Muscle of arm (tissue), 12 donors: ENCODE measurements around the gene PNPLA2. TPM values are rescaled to one million over a fixed set of nuclear protein-coding genes. Genes with fewer than 3 reads are reported as not detected.

Source experiments
- DNase-seq: peaks from one replicate; pipeline ENCODE4 v3.0.0-alpha.2; 2013
- polyA plus RNA-seq, 12 donors: library from polyadenylated mRNA; unstranded; fragments of 120-200 nt; gene quantifications; one replicate each; pipeline ENCODE4 v1.2.1, GENCODE V29; 2013; ENCODE audit not compliant: insufficient read length in 12 of 12

PNPLA2 gene
- polyA plus RNA-seq, 12 donors: 19.5 to 40.3 (median 23.8) TPM; not detected in 1

GRCh38 chr11:796565-797295, 22.0 kb upstream of the PNPLA2 start:
- no peak for DNase-seq

GRCh38 chr11:797296-798092, 21.2 kb upstream of the PNPLA2 start:
- peak; percentile 84 for DNase-seq

GRCh38 chr11:798093-798713, 20.5 kb upstream of the PNPLA2 start, which contains the start of gene SLC25A22:
SLC25A22 (minus strand) TSS chr11:798281; CDS start chr11:795006, 3,275 bp downstream.
- peak; percentile 80 for DNase-seq

DNA sequence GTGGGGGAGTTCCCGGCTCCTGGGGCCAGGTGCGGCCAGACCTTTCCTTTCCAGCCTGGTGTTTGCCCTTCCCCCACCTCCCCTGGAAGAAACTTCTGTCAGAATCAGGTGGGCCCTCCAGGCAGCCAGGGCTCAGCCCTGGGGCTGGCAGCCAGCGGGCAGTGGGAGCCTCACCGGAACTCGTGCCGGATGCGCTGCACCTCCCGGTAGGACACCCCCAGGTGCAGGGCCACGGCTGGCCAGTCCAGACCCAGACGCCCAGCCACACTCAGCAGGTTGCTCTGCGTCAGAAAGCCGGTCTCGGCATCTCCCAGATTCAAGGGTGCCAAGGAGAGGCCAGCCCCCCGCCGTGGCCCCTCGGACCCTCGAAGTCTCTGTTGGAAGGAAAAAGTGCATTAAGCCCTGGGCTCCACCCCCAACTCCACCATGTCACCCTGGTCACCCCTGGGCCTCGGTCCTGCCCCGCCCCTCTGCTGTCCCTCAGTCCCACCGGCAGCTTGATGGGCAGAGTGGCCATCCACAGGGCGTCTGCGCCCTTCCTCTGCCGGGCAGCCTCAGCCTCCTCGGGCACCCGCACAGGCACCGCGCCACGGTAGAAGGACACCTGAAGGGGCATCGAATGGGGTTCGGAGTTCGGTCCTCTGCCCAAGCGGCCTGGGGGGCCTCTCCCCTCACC, 18.9 kb upstream of the PNPLA2 start:
- no peak for DNase-seq

DNA sequence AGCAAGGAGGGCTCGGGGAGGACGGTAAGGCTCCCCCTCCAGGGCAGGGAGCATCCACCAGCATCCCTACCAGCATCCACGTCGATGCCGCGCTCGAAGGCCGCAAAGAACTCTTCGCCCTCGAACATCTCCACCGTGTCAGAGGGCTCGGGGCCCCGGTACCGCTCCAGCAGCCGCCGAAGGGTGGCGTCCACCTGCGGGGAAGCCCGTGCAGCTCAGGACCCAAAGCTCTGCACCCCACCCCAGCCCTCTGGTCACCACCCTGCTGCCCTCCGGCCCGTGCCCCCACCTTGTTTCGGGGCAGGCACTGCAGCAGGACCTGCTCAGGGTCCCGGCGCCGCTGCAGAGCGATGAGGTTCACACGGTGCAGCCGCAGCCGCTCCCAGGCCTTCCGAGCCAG, 18.2 kb upstream of the PNPLA2 start:
- DNase-seq: no peak

DNA sequence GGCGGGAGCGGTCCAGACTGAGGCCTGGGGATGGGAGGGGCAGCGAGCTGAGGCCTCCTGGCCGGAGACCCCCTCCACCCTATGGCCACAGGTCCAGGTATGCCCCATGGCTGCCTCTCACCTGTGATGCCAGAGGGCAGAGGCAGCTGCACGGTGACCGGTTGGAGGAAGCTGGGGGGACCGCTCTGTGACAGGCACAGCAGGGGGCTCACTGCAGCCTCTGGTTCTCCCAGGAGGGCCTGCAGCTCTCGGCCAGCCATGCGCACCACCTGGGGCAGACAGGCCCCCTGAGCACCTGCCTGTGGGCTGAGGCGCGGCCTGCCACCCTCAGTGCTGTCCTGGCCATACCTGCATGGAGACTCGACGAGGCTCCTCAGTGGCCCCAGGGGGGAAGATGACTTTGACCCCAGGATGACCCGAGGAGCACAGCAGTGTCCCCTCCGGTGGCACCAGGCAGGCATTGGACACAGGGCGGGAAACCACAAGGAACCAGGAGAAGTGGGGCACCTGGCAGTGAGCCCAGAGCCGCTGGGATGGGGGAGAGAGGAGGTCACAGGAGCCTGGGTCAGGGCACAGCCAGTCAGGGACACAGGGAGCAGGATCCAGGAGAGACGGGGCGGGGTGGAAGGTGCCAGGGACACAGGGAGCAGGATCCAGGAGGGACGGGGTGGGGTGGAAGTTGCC, 17.5 kb upstream of the PNPLA2 start:
- no peak for DNase-seq

GRCh38 chr11:802018-802617, 16.6 kb upstream of the PNPLA2 start:
- no peak for DNase-seq

DNA sequence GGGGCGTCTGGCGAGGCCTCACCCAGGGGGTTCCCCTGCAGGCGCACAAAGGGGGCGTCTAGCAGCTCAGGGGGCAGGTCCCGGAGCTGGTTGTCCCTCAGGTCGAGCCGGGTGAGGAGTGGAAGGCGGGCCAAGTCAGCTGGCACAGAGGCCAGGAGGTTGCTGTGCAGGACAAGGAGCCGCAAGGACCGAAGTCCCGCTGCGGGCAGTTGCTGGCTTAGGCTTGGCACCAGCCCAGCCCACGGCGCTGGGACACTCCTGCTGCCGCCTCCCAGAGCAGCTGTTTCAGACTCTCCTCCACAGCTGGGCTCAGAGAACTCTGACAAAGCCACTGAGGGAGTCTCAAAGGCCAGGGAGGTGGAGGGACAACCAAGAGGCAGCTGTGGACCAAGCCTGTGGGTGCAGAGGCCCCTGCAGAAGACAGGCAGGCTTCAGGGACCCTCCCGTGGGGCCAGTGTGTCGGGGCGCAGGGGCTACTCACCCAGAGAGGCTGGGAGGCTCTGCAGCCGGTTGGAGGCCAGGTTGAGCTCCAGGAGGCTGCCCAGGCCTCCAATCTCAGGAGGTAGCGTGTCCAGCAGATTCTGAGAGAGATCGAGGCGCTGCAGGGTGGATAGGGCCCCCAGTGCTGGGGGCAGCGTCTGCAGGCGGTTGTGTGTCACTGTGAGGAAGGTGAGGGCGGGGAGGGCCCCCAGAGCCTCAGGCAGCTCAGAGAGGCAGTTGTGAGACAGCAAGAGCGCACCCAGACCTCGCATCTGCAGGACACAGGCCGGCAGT, 15.8 kb upstream of the PNPLA2 start:
- no peak for DNase-seq

- DNase-seq: no peak
Measured at GRCh38 chr11:803467-803742, 15.3 kb upstream of the PNPLA2 start.

- no peak for DNase-seq
Measured at GRCh38 chr11:803770-804598, 14.7 kb upstream of the PNPLA2 start.

DNA sequence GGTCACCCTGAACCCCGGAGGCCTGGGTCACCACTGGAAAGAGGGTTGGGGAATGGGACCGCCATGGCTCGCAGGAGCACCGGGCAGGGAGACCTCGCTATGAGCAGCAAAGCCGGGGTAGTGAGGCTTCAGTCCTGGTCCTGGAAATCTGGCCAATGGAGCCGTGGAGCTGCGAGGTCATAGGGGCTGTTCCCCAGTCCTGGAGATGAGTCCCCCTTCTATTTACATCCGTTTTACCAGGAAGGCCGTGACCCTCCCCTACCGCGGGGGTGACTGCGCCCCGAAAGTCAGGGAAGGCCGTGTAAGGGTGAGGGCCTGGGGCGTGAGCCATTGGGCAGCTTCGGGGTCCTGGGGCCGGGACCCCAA, 14.1 kb upstream of the PNPLA2 start:
- no peak for DNase-seq

DNA sequence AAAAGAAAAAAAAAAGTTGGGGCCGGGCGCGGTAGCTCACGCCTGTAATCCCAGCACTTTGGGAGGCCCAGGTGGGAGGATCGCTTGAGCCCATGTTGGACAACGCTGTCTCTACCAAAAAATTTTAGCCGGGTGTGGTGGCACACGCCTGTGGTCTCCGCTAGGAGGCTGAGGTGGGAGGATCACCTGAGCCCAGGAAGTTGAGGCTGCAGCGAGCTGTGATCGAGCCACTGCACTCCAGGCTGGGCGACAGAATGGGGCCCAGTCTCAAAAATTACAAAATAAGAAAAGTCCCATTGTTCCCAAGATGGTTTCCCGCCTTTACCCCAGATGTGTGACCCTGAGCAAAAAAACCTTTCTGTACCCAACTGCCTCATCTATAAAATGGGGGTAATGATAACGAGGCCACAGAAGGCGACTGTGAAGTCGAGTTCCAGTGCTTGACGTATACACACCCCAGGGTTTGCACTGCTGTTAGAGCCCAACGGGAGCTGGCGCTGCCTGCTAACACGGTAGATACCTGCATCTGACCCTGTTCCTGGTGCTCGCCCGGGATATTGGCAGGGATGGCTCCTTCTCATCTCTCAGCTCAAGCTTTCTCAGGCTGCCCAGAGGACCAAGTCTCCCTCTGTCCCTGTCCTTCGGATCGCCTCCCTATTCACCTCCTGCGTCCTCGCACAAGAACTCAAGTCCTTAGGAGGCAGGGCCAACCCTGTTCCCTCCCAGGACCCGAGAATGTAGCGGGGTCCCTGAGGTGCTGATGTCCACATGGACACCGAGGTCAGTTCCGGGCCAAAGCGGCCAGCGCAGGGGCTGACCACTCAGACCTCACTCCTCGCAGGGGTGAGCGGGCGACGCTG, 10.1 kb upstream of the PNPLA2 start:
- no peak for DNase-seq

GRCh38 chr11:809287-810039, 9.3 kb upstream of the PNPLA2 start, which contains the start of gene RPLP2:
RPLP2 (plus strand) TSS chr11:809967; CDS start chr11:810235, 268 bp downstream.
- DNase-seq: peak; percentile 99

- DNase-seq: no peak
Measured at GRCh38 chr11:810040-810567, 8.6 kb upstream of the PNPLA2 start.

- DNase-seq: no peak
Measured at GRCh38 chr11:811446-812245, 7.1 kb upstream of the PNPLA2 start.

DNA sequence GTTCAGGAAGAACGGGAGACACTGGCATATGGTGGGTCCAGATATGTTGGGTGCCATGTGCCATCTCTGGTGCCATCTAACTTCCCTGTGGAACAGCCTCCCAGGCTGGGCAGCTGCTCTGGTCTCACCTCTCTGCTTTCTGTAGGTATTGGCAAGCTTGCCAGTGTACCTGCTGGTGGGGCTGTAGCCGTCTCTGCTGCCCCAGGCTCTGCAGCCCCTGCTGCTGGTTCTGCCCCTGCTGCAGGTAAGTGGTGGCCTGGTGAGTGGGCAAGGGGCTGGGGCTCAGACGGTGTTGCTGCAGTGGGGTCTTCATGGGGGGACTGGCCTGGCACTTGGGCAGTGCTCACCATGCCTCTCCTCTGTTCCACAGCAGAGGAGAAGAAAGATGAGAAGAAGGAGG, 6.3 kb upstream of the PNPLA2 start:
- no peak for DNase-seq

GRCh38 chr11:813072-813455, 5.7 kb upstream of the PNPLA2 start:
- DNase-seq: no peak
